Naive thymus-derived CD4-positive, alpha-beta T cell (primary cell): ENCODE measurements around the gene DUSP7. TPM values are rescaled to one million over a fixed set of nuclear protein-coding genes. Genes with fewer than 3 reads are reported as not detected.

Experiments
- ATAC-seq: fragments of 150-1000 bp; cut with Tn5 transposase; 2 replicates; pipeline ENCODE4 v1.10.0; 2021; ENCODE audit warnings: mild to moderate bottlenecking, moderate library complexity
- CTCF ChIA-PET: fragments of 350-600 bp; sonication (Branson Sonifier 250); formaldehyde crosslinking; loops from one replicate; lab custom pipeline; 2021; ENCODE audit warnings: antibody characterized with exemption; lab: Charles Lee
- POLR2A ChIA-PET: fragments of 350-600 bp; sonication (Branson Sonifier 250); formaldehyde crosslinking; loops from one replicate; lab custom pipeline; 2021; ENCODE audit warnings: antibody characterized with exemption, inconsistent platforms; lab: Charles Lee
- DNase-seq, 9 donors: peaks; one replicate each; pipeline versions ENCODE4 v3.0.0 to v3.0.0-alpha.2; 2020 to 2022; ENCODE audit warnings: mixed read lengths in 1 of 9
- H3K27ac ChIP-seq: one replicate; pipeline ENCODE4 v1.7.0; 2013; ENCODE audit warnings: mild to moderate bottlenecking, low read depth, low read length, moderate library complexity
- H3K27me3 ChIP-seq, 2 donors: one replicate each; pipeline ENCODE4 v1.7.0; 2013; ENCODE audit warnings: low read length in 2 of 2, mild to moderate bottlenecking in 2 of 2, moderate library complexity in 2 of 2; ENCODE audit not compliant: control insufficient read depth in 2 of 2, insufficient read depth in 2 of 2
- H3K36me3 ChIP-seq, 3 experiments: 1 replicate in 2 of 3; 2 replicates in 1 of 3; pipeline ENCODE4 v1.7.0; 2013; ENCODE audit warnings: low read length in 3 of 3, mild to moderate bottlenecking in 3 of 3, moderate library complexity in 1 of 3; ENCODE audit not compliant: insufficient read depth in 3 of 3, control insufficient read depth in 2 of 3
- H3K4me1 ChIP-seq, 2 donors: one replicate each; pipeline ENCODE4 v1.7.0; 2013; ENCODE audit warnings: low read length in 2 of 2, mild to moderate bottlenecking in 2 of 2, moderate library complexity in 1 of 2; ENCODE audit not compliant: control insufficient read depth in 2 of 2, insufficient read depth in 2 of 2
- H3K4me3 ChIP-seq: 2 replicates; pipeline ENCODE4 v1.7.0; 2013; ENCODE audit warnings: mild to moderate bottlenecking, low read length
- H3K9me3 ChIP-seq, 3 experiments: 1 replicate in 2 of 3; 2 replicates in 1 of 3; pipeline ENCODE4 v1.7.0; 2013; ENCODE audit warnings: low read length in 3 of 3; ENCODE audit not compliant: control insufficient read depth in 2 of 3
- H3K27ac Mint-ChIP-seq, 9 donors: one replicate each; pipeline ENCODE4 v1.8.0; 2020 to 2022; ENCODE audit warnings: mixed read lengths in 9 of 9, mild to moderate bottlenecking in 8 of 9, moderate library complexity in 5 of 9, inconsistent platforms in 2 of 9
- H3K27me3 Mint-ChIP-seq, 5 donors: one replicate each; pipeline ENCODE4 v1.8.0; 2021 to 2022; ENCODE audit warnings: mixed read lengths in 5 of 5, mild to moderate bottlenecking in 1 of 5
- H3K36me3 Mint-ChIP-seq, 5 donors: one replicate each; pipeline ENCODE4 v1.8.0; 2020 to 2022; ENCODE audit warnings: mixed read lengths in 5 of 5, mild to moderate bottlenecking in 3 of 5, inconsistent platforms in 1 of 5
- H3K4me1 Mint-ChIP-seq, 7 donors: one replicate each; pipeline ENCODE4 v1.8.0; 2020 to 2022; ENCODE audit warnings: mixed read lengths in 7 of 7, mild to moderate bottlenecking in 3 of 7, inconsistent platforms in 1 of 7
- H3K4me3 Mint-ChIP-seq, 10 donors: one replicate each; pipeline ENCODE4 v1.8.0; 2020 to 2022; ENCODE audit warnings: mild to moderate bottlenecking in 10 of 10, mixed read lengths in 10 of 10, moderate library complexity in 6 of 10, inconsistent platforms in 2 of 10
- H3K9me3 Mint-ChIP-seq, 11 donors: one replicate each; pipeline ENCODE4 v1.8.0; 2020 to 2022; ENCODE audit warnings: mixed read lengths in 11 of 11, mild to moderate bottlenecking in 4 of 11, inconsistent platforms in 1 of 11, moderate library complexity in 1 of 11
- intact Hi-C, 2 donors: fragments of 100-400 bp; cut with micrococcal nuclease; formaldehyde crosslinking; loops; one replicate each; pipeline ENCODE4 v1.15.1; 2023
- polyA plus RNA-seq, 2 donors: library from polyadenylated mRNA; unstranded; fragments of 300-500 nt; fragmentation: Illumina TruSeq; gene quantifications; one replicate each; pipeline ENCODE4 v1.2.3, GENCODE V29; 2021
- total RNA-seq, 6 experiments: library from RNA in 5 of 6; stranded (reverse) in 5 of 6; gene quantifications; 1 replicate in 5 of 6; 2 replicates in 1 of 6; pipeline ENCODE4 v1.2.3 and lab custom pipeline; 2021 to 2026

The DUSP7 gene
- total and polyA plus RNA-seq, 7 experiments from 2014 or later = 4.9 to 41.5 (median 18.1) TPM

DNA sequence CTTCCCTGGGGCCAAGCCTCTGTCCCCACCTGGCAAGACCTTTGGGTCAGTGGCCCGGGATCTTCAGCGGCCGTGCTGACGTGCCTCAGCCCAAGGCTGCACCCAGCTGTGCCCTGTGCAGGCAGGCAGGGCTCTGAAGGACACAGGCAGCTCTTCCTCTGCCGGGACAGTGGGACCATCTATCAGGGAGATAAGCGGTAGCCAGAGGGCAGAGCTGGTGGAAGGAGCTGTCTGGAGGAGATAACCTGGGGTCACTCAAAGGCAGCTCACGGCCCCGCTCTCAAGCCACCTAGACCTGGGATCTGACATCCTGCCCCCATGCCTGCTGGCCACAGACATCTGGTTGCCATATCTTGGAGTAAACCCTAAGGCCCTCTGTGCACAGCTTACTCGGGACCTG, 27.3 kb downstream of the DUSP7 start:
- Histone ChIP-seq H3K27me3 (no peaks in the 10 kb centered on the region), H3K27ac (no peak overlapping the region), H3K36me3 (no peaks in the 10 kb centered on the region), H3K9me3 (no peaks in the 10 kb centered on the region), H3K4me3 (no peak overlapping the region), H3K4me1 (no peaks in the 10 kb centered on the region)
- peaks cover 0 to 1% (median 0%) of the 10 kb centered on the region in 11 donors for H3K9me3 Mint-ChIP-seq
- ChIA-PET CTCF (interaction anchor here (0.9 kb wide), 1 partner anchor 11 kb away, joined by 3 read pairs; no protein-coding TSS in a partner anchor), POLR2A (no interaction called here)
- peaks cover 0 to 5% (median 0%) of the 10 kb centered on the region in 5 donors for H3K27me3 Mint-ChIP-seq
- no peak overlapping the region for H3K27ac Mint-ChIP-seq
- H3K4me1 Mint-ChIP-seq = peaks cover 0 to 2% (median 0%) of the 10 kb centered on the region in 7 donors
- H3K36me3 Mint-ChIP-seq = no peaks in the 10 kb centered on the region
- ATAC-seq (no peak), DNase-seq (no peak)
- no peak overlapping the region for H3K4me3 Mint-ChIP-seq
- intact Hi-C loops = no loop called here

DNA sequence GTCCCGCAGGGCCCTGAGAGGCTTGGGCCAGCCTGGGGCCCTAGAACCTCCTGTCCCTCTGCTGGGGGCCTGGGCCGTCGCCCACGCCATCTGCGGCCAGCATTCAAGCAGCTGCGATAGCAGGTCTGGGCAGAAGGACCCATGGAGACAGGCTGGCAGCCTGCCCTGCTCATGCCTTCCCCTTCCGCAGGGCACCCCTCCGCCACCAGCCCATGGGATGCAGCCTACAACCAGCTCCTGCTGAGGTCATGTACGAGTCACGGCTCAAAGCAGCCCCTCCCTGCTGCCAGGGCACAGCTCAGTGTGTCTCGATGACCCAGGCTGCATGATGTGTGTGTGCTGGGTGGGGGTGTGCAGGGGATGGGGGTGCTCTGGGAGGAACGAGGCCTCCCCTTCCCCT, 27.8 kb downstream of the DUSP7 start:
- Histone ChIP-seq H3K27ac (no peak overlapping the region), H3K36me3 (no peaks in the 10 kb centered on the region), H3K4me1 (no peaks in the 10 kb centered on the region), H3K27me3 (no peaks in the 10 kb centered on the region), H3K4me3 (no peak overlapping the region), H3K9me3 (no peaks in the 10 kb centered on the region)
- DNase-seq = no peak
- Mint-ChIP-seq H3K4me3 (no peak overlapping the region), H3K27me3 (peaks cover 0 to 5% (median 0%) of the 10 kb centered on the region in 5 donors), H3K4me1 (no peaks in the 10 kb centered on the region), H3K9me3 (peaks cover 0 to 1% (median 0%) of the 10 kb centered on the region in 11 donors), H3K27ac (no peak overlapping the region), H3K36me3 (no peaks in the 10 kb centered on the region)
- ChIA-PET POLR2A (no interaction called here), CTCF (no interaction called here)
- ATAC-seq = no peak
- intact Hi-C loops = no loop called here

DNA sequence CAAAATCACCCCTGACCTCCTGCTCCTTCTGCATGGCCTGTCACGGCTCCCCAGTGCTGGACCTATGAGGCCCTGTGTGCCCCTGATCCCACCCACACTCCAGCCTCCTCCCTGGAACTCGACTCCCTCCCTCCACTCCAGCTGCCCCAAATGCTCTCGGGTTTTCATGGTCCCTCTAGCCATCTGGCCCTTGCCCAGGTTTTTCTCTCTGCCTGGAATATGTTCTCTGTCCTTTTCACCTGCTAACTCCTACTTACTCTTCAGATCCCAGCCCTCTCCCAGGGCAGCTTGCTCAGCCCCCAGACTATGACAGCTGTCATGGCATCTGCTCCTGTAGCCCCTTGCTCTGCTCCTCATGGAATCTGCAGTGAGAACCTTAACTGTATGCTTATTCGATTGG, 30.3 kb downstream of the DUSP7 start:
- ATAC-seq (no peak), DNase-seq (no peak)
- H3K4me3 ChIP-seq = no peak overlapping the region
- Mint-ChIP-seq H3K4me3 (no peak overlapping the region), H3K9me3 (peaks cover 0 to 1% (median 0%) of the 10 kb centered on the region in 11 donors), H3K36me3 (no peaks in the 10 kb centered on the region), H3K27ac (peak overlapping the region in 5 of 9 donors; percentile 12 to 78 (median 20)), H3K4me1 (peaks cover 0 to 6% (median 0%) of the 10 kb centered on the region in 7 donors), H3K27me3 (peaks cover 0 to 5% (median 0%) of the 10 kb centered on the region in 5 donors)
- ChIA-PET CTCF (no interaction called here), POLR2A (no interaction called here)
- no peaks in the 10 kb centered on the region for H3K4me1 ChIP-seq
- H3K9me3 ChIP-seq = no peaks in the 10 kb centered on the region
- no peaks in the 10 kb centered on the region for H3K27me3 ChIP-seq
- intact Hi-C loops = no loop called here
- H3K27ac ChIP-seq = no peak overlapping the region
- no peaks in the 10 kb centered on the region for H3K36me3 ChIP-seq

DNA sequence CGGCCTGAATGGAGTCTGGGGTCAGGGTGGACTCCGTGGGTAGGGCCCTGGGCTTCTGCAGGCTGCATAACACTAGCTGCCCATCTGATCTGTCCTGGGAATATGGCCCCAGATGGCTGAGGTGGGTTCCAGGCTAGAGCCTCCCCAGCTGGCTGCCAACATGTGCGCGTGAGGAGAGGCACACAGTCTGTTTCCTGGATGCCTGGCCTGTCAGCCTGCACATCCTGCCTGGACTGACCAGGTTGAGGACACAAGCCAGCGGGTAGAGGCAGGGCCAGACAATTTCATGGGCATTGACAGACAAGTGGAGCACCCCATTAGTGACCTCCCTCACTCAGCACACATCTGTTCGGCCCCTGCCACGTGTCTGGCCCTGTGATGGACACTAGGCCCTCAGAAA, 30.9 kb downstream of the DUSP7 start:
- DNase-seq = no peak
- ATAC-seq = no peak
- Histone ChIP-seq H3K4me1 (no peaks in the 10 kb centered on the region), H3K27ac (no peak overlapping the region), H3K27me3 (no peaks in the 10 kb centered on the region), H3K9me3 (no peaks in the 10 kb centered on the region), H3K4me3 (no peak overlapping the region), H3K36me3 (no peaks in the 10 kb centered on the region)
- intact Hi-C loops = no loop called here
- Mint-ChIP-seq H3K4me1 (peaks cover 0 to 6% (median 0%) of the 10 kb centered on the region in 7 donors), H3K27ac (peak overlapping the region in 1 of 9 donors; percentile 29), H3K36me3 (no peaks in the 10 kb centered on the region), H3K4me3 (no peak overlapping the region), H3K9me3 (peaks cover 0 to 1% (median 0%) of the 10 kb centered on the region in 11 donors), H3K27me3 (peaks cover 0 to 5% (median 0%) of the 10 kb centered on the region in 5 donors)
- ChIA-PET POLR2A (no interaction called here), CTCF (no interaction called here)

DNA sequence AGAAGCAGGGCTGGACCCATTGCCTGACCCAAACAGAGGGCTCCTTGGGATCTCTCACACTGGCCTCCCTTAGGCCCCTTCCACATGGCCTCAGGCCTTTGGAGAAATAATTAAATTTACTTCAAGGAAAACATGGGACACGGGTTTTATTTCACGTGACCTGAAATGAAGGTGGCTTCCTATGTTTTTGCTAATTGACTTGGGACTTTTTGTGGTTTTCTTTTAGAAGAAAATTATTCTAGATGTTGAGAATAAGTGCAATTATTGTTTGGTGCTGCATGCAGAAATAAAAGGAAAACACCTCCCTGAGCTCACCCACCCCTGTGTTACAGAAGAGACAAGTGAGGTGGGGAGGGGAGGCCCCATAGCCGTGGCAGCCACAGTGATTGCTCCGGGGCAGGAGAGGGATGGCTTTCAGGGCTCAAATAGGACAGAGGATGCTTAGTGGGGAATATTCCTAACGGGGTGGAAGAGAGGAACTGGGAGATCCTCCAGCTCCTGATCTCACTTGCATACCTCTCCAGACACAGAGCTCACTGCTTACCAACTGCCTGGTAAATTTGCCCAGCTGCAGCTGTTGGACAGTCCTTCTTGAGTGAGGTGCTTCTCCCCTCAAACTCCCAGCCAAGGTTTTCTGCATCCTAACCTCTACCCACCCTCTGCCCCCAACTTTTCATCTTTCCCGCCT, 31.5 kb downstream of the DUSP7 start:
- Mint-ChIP-seq H3K36me3 (no peaks in the 10 kb centered on the region), H3K9me3 (peaks cover 0 to 1% (median 0%) of the 10 kb centered on the region in 11 donors), H3K27me3 (peaks cover 0 to 5% (median 0%) of the 10 kb centered on the region in 5 donors), H3K27ac (peak overlapping the region in 2 of 9 donors; percentile 29 to 56), H3K4me1 (peaks cover 0 to 6% (median 0%) of the 10 kb centered on the region in 7 donors), H3K4me3 (no peak overlapping the region)
- intact Hi-C loops = no loop called here
- Histone ChIP-seq H3K4me1 (no peaks in the 10 kb centered on the region), H3K4me3 (no peak overlapping the region), H3K27ac (no peak overlapping the region), H3K27me3 (no peaks in the 10 kb centered on the region), H3K9me3 (no peaks in the 10 kb centered on the region), H3K36me3 (no peaks in the 10 kb centered on the region)
- POLR2A ChIA-PET = no interaction called here
- no peak for DNase-seq
- CTCF ChIA-PET = no interaction called here
- no peak for ATAC-seq

DNA sequence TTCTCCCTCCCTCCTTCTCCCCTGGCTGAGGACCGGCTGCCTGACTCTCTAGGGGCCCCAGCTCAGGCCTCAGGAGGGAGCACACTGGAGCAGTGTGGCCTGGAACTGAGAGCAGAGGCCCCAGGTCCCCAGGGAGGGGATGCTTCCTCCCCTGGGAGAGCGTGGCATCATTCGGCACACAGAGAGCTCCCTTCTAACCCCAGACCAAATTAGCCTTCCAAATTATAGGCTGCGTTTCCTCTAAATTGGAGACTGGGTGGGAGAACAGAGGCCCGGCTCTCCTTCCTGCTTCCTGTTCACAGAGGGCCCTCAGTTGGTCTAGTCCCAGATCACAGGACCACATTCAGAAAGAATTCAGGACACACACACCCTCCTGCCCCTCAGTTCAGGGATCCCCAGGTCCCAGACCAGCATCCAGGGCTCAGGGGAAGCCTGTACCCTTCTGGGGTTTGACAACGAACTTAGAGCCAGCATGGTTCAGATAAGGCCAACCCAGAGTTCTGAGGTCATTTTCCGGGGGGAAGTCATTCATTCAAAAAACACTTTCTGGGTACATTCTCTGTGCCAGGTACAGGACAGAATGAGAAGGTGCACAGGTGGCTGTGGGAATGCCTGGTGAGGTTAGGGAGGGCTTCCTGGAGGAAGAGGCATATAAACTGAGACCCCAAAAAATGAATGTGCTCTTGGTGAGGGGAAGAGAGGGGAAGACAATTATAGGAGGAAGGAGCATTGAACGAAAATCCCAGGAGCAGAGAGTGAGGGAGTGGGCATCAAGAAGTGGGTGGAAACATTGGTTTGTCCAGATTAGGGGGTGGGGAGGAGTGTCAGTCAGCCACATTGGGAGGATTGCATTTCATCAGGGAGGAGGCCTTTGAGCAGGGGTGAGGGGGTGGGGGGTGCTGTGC, 32.3 kb downstream of the DUSP7 start:
- DNase-seq (no peak), ATAC-seq (no peak)
- no peaks in the 10 kb centered on the region for H3K36me3 Mint-ChIP-seq
- intact Hi-C loops = no loop called here
- Histone ChIP-seq H3K27me3 (no peaks in the 10 kb centered on the region), H3K27ac (no peak overlapping the region), H3K4me3 (no peak overlapping the region), H3K9me3 (no peaks in the 10 kb centered on the region), H3K4me1 (no peaks in the 10 kb centered on the region), H3K36me3 (no peaks in the 10 kb centered on the region)
- ChIA-PET CTCF (no interaction called here), POLR2A (no interaction called here)
- no peak overlapping the region for H3K4me3 Mint-ChIP-seq
- peak overlapping the region in 1 of 9 donors; percentile 13 for H3K27ac Mint-ChIP-seq
- peaks cover 0 to 5% (median 0%) of the 10 kb centered on the region in 5 donors for H3K27me3 Mint-ChIP-seq
- peaks cover 0 to 1% (median 0%) of the 10 kb centered on the region in 11 donors for H3K9me3 Mint-ChIP-seq
- H3K4me1 Mint-ChIP-seq = peaks cover 0 to 6% (median 0%) of the 10 kb centered on the region in 7 donors
